Activated T-cell treated with anti-CD3 and anti-CD28 coated beads, Interleukin-2, amount 50 U/mL, for 1 hour (primary cell): Measurements from ENCODE around the gene PSMC5.
"Not testable (repeated sequence)": the region's sequence is repeated elsewhere in the genome, so short reads cannot be mapped to it uniquely, and the experiment has no call there.

Source experiments
- DNase-seq: peaks from one replicate; pipeline ENCODE4 v3.0.0-alpha.2; 2020

The PSMC5 gene

GRCh38 chr17:63874061-63874626, 46.9 kb downstream of the PSMC5 start:
- not testable (repeated sequence) for DNase-seq

- not testable (repeated sequence) for DNase-seq
Observed at GRCh38 chr17:63874693-63875092, 47.5 kb downstream of the PSMC5 start.

GRCh38 chr17:63878413-63878812, 51.2 kb downstream of the PSMC5 start:
- not testable (repeated sequence) for DNase-seq

DNA sequence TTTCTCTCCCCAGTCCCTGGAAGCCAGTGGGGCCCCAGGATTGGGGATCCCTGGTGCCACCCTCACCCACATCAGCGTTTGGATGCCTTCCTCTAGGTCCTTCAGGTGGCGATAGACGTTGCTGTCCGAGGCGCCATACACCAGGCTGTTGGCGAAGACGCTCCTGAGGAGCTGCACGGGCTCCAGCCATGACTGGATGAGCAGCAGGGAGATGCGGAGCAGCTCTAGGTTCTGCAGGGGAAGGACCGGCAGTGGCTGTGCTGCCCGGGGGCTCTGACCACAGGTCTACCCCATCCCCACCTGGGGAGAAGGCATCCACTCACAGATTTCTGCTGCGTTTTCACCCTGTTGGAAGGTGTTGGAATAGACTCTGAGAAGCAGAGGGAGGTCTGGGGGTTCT, 53.5 kb downstream of the PSMC5 start:
- DNase-seq: no peak

- not testable (repeated sequence) for DNase-seq
Observed at GRCh38 chr17:63881337-63881736, 54.1 kb downstream of the PSMC5 start.
